Measurements from ENCODE around the gene NPLOC4.

NPLOC4 gene

DNA sequence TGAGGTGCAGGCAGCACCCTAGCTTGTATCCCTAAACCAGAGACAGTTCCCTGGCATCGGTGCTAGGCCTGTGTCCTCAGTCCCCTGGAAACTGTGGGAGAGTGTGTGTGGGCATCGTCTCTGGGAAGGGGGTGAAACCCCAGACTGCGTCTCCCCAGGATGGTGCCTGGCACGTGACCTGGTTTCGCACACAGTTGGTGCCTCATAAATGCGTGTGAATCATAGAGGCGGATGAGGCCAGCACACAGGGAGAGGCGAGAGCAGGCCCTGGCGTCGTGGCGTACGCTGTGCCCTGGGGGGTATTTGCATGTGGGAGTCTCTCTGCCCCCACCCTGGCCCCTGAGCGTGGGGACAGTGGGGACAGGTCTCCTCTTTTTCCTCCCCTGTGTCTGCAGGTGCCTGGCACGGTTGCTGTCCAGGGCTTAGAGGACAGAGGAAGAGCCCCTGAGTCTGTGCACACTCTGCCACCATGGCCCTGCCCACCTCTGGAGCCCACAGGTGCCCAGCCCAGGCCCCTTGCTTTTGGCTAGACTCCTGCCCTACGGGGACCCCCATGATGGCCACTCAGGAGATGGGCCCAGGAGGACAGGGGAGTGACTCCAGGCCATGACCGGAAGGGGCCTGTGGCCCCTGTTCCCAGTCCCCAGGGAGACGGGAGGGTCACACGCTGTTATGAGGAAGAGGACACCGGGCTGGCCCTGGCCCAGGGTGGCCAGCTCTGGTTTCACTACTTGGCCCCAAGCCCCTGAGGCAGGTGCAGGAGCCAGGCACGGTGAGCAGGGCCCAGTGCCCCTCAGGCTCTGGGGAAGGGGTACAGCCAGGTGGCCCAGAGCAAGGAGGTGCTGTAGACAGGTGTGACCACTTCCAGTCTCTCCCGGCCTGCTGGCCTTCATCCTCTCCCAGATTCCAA, 110.0 kb downstream of the NPLOC4 start:
- DNase-seq (ENCODE audit: low read depth in 2 of 2) = no peak
- TF ChIP-seq, protein P1, sequence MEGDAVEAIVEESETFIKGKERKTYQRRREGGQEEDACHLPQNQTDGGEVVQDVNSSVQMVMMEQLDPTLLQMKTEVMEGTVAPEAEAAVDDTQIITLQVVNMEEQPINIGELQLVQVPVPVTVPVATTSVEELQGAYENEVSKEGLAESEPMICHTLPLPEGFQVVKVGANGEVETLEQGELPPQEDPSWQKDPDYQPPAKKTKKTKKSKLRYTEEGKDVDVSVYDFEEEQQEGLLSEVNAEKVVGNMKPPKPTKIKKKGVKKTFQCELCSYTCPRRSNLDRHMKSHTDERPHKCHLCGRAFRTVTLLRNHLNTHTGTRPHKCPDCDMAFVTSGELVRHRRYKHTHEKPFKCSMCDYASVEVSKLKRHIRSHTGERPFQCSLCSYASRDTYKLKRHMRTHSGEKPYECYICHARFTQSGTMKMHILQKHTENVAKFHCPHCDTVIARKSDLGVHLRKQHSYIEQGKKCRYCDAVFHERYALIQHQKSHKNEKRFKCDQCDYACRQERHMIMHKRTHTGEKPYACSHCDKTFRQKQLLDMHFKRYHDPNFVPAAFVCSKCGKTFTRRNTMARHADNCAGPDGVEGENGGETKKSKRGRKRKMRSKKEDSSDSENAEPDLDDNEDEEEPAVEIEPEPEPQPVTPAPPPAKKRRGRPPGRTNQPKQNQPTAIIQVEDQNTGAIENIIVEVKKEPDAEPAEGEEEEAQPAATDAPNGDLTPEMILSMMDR (IDR thresholded peaks at IDR 0.05; ENCODE audit: low read depth, low read length) = no peak
- H3K4me3 ChIP-seq (replicated peaks in 1 of 2; ENCODE audit: low read depth in 2 of 2, low read length in 2 of 2) = no peak overlapping the region

DNA sequence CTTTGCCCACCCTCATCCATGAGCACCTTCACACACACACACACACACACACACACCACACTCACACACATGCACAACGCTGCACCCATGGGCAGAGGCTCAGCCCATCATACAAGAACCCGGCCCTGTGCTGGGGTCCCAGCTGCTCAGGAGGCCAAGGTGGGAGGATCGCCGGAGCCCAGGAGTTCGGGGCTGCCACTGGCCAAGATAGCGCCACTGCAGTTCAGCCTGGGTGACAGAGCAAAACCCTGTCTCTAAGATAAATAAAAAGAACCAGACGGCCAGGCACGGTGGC, 112.1 kb downstream of the NPLOC4 start:
- DNase-seq (ENCODE audit: low read depth in 2 of 2) = no peak
- no peak overlapping the region for H3K4me3 ChIP-seq (replicated peaks in 1 of 2; ENCODE audit: low read depth in 2 of 2, low read length in 2 of 2)
- TF ChIP-seq, protein P1 (IDR thresholded peaks at IDR 0.05; ENCODE audit: low read depth, low read length) = no peak

DNA sequence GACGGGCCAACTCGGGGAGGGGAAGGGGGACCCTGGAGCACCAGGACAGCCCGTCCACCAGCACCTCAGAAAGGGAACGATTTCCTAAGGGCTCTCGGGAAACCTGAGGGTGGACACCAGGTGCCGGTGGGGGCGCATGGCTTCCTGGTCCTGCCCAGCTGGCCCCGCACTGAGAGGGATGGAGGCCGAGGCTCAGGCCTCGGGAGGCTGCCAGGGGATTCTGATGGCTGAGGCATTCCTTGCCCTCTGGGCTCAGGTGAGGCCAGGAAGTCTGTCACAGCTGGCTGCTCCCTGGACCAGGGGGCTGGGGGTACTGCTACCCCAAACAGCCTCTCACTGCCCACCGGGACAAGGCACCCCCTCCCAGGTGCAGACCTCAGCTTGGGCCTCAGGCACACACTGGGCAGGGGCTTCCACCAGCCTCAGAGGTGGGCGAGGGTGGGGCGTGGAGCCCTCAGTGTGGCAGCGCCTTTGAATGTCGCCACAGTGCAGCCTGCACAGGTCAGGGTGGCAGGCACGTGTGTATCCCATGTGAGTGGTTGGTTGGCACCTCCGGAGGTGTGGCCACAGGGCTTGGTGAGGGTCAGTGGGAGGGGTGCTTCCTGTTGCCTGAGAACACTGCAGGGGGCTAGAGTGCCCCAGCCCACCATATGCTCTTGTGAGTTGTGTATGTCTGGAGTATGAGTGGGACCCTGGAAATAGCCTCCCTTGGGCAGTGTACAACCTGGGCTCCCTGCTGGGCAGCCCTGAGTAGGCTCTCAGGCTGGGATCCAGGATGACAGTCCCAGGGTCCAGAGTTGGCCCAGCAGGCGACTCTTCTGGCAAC, 112.7 kb downstream of the NPLOC4 start:
- TF ChIP-seq, protein P1 (IDR thresholded peaks at IDR 0.05; ENCODE audit: low read depth, low read length) = no peak
- H3K4me3 ChIP-seq (replicated peaks in 1 of 2; ENCODE audit: low read depth in 2 of 2, low read length in 2 of 2) = no peak overlapping the region
- DNase-seq (ENCODE audit: low read depth in 2 of 2) = no peak

DNA sequence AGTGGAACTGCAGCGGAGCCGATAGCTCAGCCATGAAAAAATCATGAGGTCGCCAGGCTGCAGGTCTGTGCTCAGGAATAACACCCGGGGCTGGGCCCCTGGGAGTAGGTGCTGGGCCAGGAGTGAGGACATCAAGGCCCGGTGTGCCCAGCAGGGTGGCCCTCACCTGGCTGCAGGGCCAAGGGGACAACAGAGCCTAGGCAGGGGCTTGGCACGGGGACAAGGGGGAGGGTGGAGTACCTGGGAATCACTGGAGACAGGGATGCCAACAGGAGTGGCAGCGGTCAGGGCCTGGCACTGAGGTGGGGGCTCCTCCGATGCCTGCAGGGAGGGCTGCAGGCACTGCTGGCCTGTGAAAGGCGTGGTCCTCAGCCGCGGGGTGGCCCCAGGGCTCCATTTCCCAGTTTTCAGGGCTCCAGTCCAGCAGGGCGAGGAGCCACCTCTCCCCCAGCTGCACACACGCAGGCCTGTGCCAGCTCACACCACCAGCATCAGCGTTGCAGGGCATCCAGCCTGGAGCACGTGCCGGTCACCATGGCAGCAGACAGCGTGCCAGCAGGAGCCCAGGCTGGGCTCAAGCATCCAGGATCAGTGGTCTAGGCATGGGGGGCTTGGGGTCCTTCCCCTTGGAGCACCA, 113.4 kb downstream of the NPLOC4 start:
- TF ChIP-seq, protein P1 (IDR thresholded peaks at IDR 0.05; ENCODE audit: low read depth, low read length) = no peak
- no peak overlapping the region for H3K4me3 ChIP-seq (replicated peaks in 1 of 2; ENCODE audit: low read depth in 2 of 2, low read length in 2 of 2)

DNA sequence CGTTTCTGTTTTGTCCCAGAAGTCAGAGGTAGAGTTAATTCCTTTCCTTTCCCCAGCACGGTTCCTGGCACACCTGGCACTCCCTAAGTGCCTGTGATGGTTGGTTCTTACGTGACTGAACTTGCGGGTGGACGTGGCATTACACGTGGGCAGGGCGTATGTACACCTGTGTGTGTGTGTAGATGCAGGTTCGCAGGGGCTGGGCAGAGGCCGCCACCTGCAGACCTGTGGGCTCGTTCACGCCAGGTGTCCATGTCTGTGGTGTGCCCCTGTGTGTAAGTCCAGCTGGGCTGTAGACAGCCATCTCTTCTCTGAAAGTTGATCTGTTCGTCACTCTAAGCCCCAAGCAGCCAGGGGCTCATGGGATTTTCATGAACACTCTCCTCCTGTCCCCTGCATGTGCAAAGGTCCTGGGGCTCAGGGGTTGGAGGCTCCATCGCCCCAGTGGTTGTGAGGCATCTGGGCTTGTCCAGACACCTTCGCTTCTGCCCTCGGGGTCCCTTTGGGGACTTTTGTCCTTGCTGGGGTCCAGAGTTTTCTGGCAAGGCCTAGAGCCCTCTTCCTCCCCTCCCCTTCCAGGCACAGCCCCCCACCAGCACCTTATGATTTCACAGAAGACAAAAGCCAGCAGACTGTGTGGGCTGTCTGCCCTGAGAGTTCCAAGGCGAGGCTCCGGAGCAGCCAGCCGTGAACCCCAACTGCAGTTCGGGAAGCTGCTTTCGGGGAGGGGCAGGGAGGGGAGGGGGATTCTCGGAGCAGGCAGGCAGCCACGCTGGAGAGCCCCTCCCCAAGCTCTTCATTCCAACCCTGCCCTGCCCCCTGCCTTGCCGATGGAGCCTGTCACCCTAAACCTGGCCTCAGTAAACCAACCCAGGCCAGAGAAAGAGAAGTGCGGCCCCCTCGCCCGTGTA, 114.2 kb downstream of the NPLOC4 start:
- no peak for DNase-seq (ENCODE audit: low read depth in 2 of 2)
- TF ChIP-seq, protein P1 (IDR thresholded peaks at IDR 0.05; ENCODE audit: low read depth, low read length) = peak; percentile 14
- no peak overlapping the region for H3K4me3 ChIP-seq (replicated peaks in 1 of 2; ENCODE audit: low read depth in 2 of 2, low read length in 2 of 2)

More for the DNA sequence above, 113.4 kb downstream of the NPLOC4 start:
- peak in 1 of 2 donors; percentile 70 for DNase-seq (ENCODE audit: low read depth in 2 of 2)

All from cardiac fibroblast (primary cell).